Neural cell (in vitro differentiated cells): ENCODE measurements around the gene GMDS. TPM values are rescaled to one million over a fixed set of nuclear protein-coding genes. Genes with fewer than 3 reads are reported as not detected.

Experiments used
- H2AFZ ChIP-seq: fragments of 200-600, 300-800 bp; sonication (generic), shearing (Covaris generic); 2 replicates; pipeline ENCODE4 v1.6.0; 2014; ENCODE audit warnings: low read depth, mild to moderate bottlenecking, antibody characterized with exemption, low read length, moderate library complexity
- H3F3A ChIP-seq: fragments of 200-600 bp; shearing (Covaris generic); 2 replicates; pipeline ENCODE4 v1.6.1; 2016; ENCODE audit warnings: mild to moderate bottlenecking, moderate library complexity, mixed read lengths, antibody characterized with exemption, low read length; ENCODE audit not compliant: insufficient read depth, poor library complexity, severe bottlenecking
- H3K27ac ChIP-seq: fragments of 200-600, 300-800 bp; sonication (generic), shearing (Covaris generic); 2 replicates; pipeline ENCODE4 v1.5.1; 2014; ENCODE audit warnings: mild to moderate bottlenecking, low read length, moderate library complexity
- H3K27me3 ChIP-seq: fragments of 300-800, 200-600 bp; sonication (generic), shearing (Covaris generic); 2 replicates; pipeline ENCODE4 v1.6.0; 2014; ENCODE audit warnings: mild to moderate bottlenecking, low read depth, low read length, moderate library complexity; ENCODE audit not compliant: insufficient read depth
- H3K36me3 ChIP-seq: fragments of 300-800, 200-600 bp; sonication (generic), shearing (Covaris generic); 2 replicates; pipeline ENCODE4 v1.5.1; 2014; ENCODE audit warnings: mild to moderate bottlenecking, antibody characterized with exemption, low read length, moderate library complexity; ENCODE audit not compliant: insufficient read depth
- H3K4me2 ChIP-seq: fragments of 300-800, 200-600 bp; sonication (generic), shearing (Covaris generic); 2 replicates; pipeline ENCODE4 v1.6.0; 2014; ENCODE audit warnings: mild to moderate bottlenecking, low read length
- H3K4me3 ChIP-seq: fragments of 300-800, 200-600 bp; sonication (generic), shearing (Covaris generic); 2 replicates; pipeline ENCODE4 v1.5.1; 2014; ENCODE audit warnings: mild to moderate bottlenecking, low read length, moderate library complexity
- H3K79me2 ChIP-seq: fragments of 200-600 bp; shearing (Covaris generic); replicated peaks from 2 replicates; pipeline ENCODE4 v1.6.0; 2014; ENCODE audit warnings: mild to moderate bottlenecking, low read length, moderate library complexity; ENCODE audit not compliant: insufficient read depth
- H3K9ac ChIP-seq: fragments of 300-800, 200-600 bp; sonication (generic), shearing (Covaris generic); 2 replicates; pipeline ENCODE4 v1.6.1; 2016; ENCODE audit warnings: mild to moderate bottlenecking, low read length, mixed read lengths
- H3K9me2 ChIP-seq: fragments of 200-600 bp; shearing (Covaris generic); 2 replicates; pipeline ENCODE4 v1.6.1; 2016; ENCODE audit warnings: mild to moderate bottlenecking, low read length, mixed read lengths; ENCODE audit not compliant: insufficient read depth
- H3K9me3 ChIP-seq: fragments of 200-600, 300-800 bp; sonication (generic), shearing (Covaris generic); 2 replicates; pipeline ENCODE4 v1.6.1; 2016; ENCODE audit warnings: mild to moderate bottlenecking, mixed run types, low read length, moderate library complexity, mixed read lengths
- H4K20me1 ChIP-seq: fragments of 200-600 bp; shearing (Covaris generic); 2 replicates; pipeline ENCODE4 v1.6.1; 2016; ENCODE audit warnings: mild to moderate bottlenecking, mixed run types; ENCODE audit not compliant: insufficient read depth
- EP300 ChIP-seq: fragments of 450-650 bp; conservative IDR thresholded peaks from 2 replicates; pipeline ENCODE4 v1.6.1; 2014; ENCODE audit warnings: antibody characterized with exemption, mild to moderate bottlenecking, moderate library complexity; ENCODE audit not compliant: poor library complexity, severe bottlenecking
- EZH2 ChIP-seq: fragments of 200-600, 300-800 bp; shearing (Covaris generic), sonication (generic); IDR thresholded peaks from 2 replicates; pipeline ENCODE4 v1.6.1; 2014; ENCODE audit warnings: antibody characterized with exemption, low read length, borderline replicate concordance, mild to moderate bottlenecking; ENCODE audit not compliant: insufficient read depth, poor library complexity, severe bottlenecking
- MXI1 ChIP-seq: fragments of 450-650 bp; conservative IDR thresholded peaks from 2 replicates; pipeline ENCODE4 v1.6.1; 2014; ENCODE audit warnings: antibody characterized with exemption, mild to moderate bottlenecking; ENCODE audit not compliant: poor library complexity, severe bottlenecking
- POLR2AphosphoS5 ChIP-seq: IDR thresholded peaks from 2 replicates; pipeline ENCODE4 v1.6.1; 2012
- RAD21 ChIP-seq: fragments of 450-650 bp; conservative IDR thresholded peaks from 2 replicates; pipeline ENCODE4 v1.6.1; 2014; ENCODE audit warnings: antibody characterized with exemption, mild to moderate bottlenecking, moderate library complexity
- REST ChIP-seq: IDR thresholded peaks from 2 replicates; pipeline ENCODE4 v1.6.1; 2012; ENCODE audit warnings: borderline replicate concordance
- SMC3 ChIP-seq: fragments of 450-650 bp; conservative IDR thresholded peaks from 2 replicates; pipeline ENCODE4 v1.6.1; 2014; ENCODE audit warnings: antibody characterized with exemption, mild to moderate bottlenecking, moderate library complexity; ENCODE audit not compliant: poor library complexity
- TAF1 ChIP-seq: IDR thresholded peaks from 2 replicates; pipeline ENCODE4 v1.6.1; 2012; ENCODE audit warnings: low read depth
- polyA plus RNA-seq: library from polyadenylated mRNA; depleted of rRNA; stranded (reverse); fragments of >200 nt; gene quantifications from 2 replicates; pipeline ENCODE4 v1.2.3, GENCODE V29; 2014
- TF ChIP-seq, protein P1 (sequence below): fragments of 450-650 bp; IDR thresholded peaks from 2 replicates; pipeline ENCODE4 v1.5.1; 2014; ENCODE audit warnings: antibody characterized with exemption, mild to moderate bottlenecking, moderate library complexity; ENCODE audit not compliant: poor library complexity, severe bottlenecking

GMDS gene
- polyA plus RNA-seq, 1 donor from 2014 or later, result 11.4 TPM

GRCh38 chr6:2020909-2021308, 224.5 kb downstream of the GMDS start:
- H2AFZ ChIP-seq, result no peak overlapping the region
- H3K9me2 ChIP-seq, result no peaks in the 10 kb centered on the region
- no peak overlapping the region for H3K4me2 ChIP-seq
- H3K9ac ChIP-seq, result no peak overlapping the region
- no peaks in the 10 kb centered on the region for H3K79me2 ChIP-seq
- H4K20me1 ChIP-seq, result no peaks in the 10 kb centered on the region
- no peak overlapping the region for H3K27ac ChIP-seq
- H3F3A ChIP-seq, result no peaks in the 10 kb centered on the region
- H3K36me3 ChIP-seq, result no peaks in the 10 kb centered on the region
- H3K4me3 ChIP-seq, result no peak overlapping the region
- no peaks in the 10 kb centered on the region for H3K9me3 ChIP-seq
- TF ChIP-seq EZH2 (no peak), REST (no peak)
- H3K27me3 ChIP-seq, result no peaks in the 10 kb centered on the region

DNA sequence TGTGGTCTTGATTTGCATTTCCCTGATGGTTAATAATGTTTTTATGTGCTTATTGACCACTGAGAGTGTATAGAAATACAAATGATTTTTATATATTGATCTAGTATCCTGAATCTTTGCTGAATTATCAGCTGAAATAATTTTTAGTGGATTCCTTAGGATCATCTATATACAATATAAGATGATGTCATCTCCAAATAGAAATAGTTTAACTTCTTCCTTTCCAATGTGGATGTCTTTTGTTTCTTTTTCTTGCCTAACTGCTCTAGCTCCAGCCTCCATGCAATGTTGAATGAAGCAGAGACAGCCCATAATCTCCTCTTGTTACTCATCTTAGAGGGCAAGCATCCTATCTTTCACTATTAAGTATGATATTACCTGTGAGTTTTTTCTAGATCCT, 226.4 kb downstream of the GMDS start:
- H3F3A ChIP-seq, result no peaks in the 10 kb centered on the region
- no peaks in the 10 kb centered on the region for H3K9me2 ChIP-seq
- H3K27ac ChIP-seq, result no peak overlapping the region
- no peak overlapping the region for H3K4me2 ChIP-seq
- H3K79me2 ChIP-seq, result no peaks in the 10 kb centered on the region
- no peak overlapping the region for H2AFZ ChIP-seq
- H3K36me3 ChIP-seq, result no peaks in the 10 kb centered on the region
- TF ChIP-seq REST (no peak), RAD21 (no peak), EP300 (no peak), TAF1 (no peak), SMC3 (no peak), MXI1 (no peak), EZH2 (no peak), POLR2AphosphoS5 (no peak)
- TF ChIP-seq, protein P1, sequence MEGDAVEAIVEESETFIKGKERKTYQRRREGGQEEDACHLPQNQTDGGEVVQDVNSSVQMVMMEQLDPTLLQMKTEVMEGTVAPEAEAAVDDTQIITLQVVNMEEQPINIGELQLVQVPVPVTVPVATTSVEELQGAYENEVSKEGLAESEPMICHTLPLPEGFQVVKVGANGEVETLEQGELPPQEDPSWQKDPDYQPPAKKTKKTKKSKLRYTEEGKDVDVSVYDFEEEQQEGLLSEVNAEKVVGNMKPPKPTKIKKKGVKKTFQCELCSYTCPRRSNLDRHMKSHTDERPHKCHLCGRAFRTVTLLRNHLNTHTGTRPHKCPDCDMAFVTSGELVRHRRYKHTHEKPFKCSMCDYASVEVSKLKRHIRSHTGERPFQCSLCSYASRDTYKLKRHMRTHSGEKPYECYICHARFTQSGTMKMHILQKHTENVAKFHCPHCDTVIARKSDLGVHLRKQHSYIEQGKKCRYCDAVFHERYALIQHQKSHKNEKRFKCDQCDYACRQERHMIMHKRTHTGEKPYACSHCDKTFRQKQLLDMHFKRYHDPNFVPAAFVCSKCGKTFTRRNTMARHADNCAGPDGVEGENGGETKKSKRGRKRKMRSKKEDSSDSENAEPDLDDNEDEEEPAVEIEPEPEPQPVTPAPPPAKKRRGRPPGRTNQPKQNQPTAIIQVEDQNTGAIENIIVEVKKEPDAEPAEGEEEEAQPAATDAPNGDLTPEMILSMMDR, result no peak
- no peaks in the 10 kb centered on the region for H3K9me3 ChIP-seq
- H3K4me3 ChIP-seq, result no peak overlapping the region
- no peak overlapping the region for H3K9ac ChIP-seq
- H3K27me3 ChIP-seq, result no peaks in the 10 kb centered on the region
- H4K20me1 ChIP-seq, result no peaks in the 10 kb centered on the region
